Measurements from ENCODE around the gene PLAAT1. TPM values are rescaled to one million over a fixed set of nuclear protein-coding genes. Genes with fewer than 3 reads are reported as not detected.

PLAAT1 gene
- total and polyA plus RNA-seq, 10 of the 15 experiments (the other 5 are each of a cell fraction or from before 2014, with no cell fraction given), result not detected

DNA sequence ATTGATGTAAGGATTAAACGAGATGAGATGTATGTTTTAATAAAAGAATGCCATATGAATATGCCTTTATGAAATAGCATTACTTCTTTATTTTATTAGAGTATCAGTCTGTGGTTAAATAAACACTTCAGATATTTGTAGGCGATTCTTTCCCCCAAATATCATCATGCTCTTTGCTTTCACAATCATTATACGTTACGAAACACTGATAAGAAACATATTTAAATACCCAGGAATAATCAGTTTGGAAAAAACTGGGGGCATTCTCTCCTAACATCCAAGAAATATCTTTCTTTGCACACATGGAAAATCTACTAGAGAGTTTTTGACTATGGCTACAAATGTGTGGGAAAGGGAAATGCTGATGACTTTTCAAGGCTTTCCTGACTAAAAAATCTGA is 4.4 kb upstream of the PLAAT1 start:
- Histone ChIP-seq H2AFZ (ENCODE audit: control insufficient read depth, low read depth, low read length) (no peak overlapping the region), H4K20me1 (ENCODE audit: control insufficient read depth, insufficient read depth) (no peaks in the 10 kb centered on the region), H3K4me1 (ENCODE audit: control insufficient read depth, insufficient read depth, low read length) (no peaks in the 10 kb centered on the region), H3K27ac (ENCODE audit: control insufficient read depth, insufficient read depth) (no peak overlapping the region), H3K4me2 (ENCODE audit: control insufficient read depth, insufficient read depth) (no peak overlapping the region), H3K9ac (ENCODE audit: control insufficient read depth, insufficient read depth, low read length) (no peak overlapping the region), H3K79me2 (ENCODE audit: control insufficient read depth, insufficient read depth, low read length) (no peaks in the 10 kb centered on the region), H3K9me3 (replicated peaks; ENCODE audit: control insufficient read depth, insufficient read depth, low read length) (no peaks in the 10 kb centered on the region; the same call in 2 of the 3 replicates), H3K4me3 (no peak overlapping the region), H3K36me3 (ENCODE audit: control insufficient read depth in 2 of 2, insufficient read depth in 2 of 2, low read length in 1 of 2) (no peaks in the 10 kb centered on the region), H3K27me3 (replicated peaks in 1 of 2; ENCODE audit: control insufficient read depth in 2 of 2, insufficient read depth in 2 of 2, low read length in 1 of 2) (peaks cover 2% of the 10 kb centered on the region in 2 experiments; a peak in 3 of 4 replicates)
- CTCF ChIA-PET, result no interaction called here
- ATAC-seq (no peak), DNase-seq (ENCODE audit: low read depth, low spot score) (no peak), FAIRE-seq (no peak)
- intact Hi-C loops (cut with micrococcal nuclease; ENCODE audit: unreplicated experiment) (no loop called here), in situ Hi-C loops (cut with MboI) (no loop called here)
- POLR2A ChIA-PET, result no interaction called here
- no TSS peak for BruUV-seq (replicated peaks)
- SMC1A ChIA-PET (ENCODE audit: uncharacterized antibody, unreplicated experiment), result no interaction called here
- WGBS (ENCODE audit: insufficient coverage, insufficient replicate concordance, low lambda C conversion rate, missing lambda C conversion rate), result 20% methylated on average over 4 of the region's 4 CpGs
- RAD21 ChIA-PET (ENCODE audit: unreplicated experiment), result no interaction called here
- no peak for TF ChIP-seq BCL3 (IDR thresholded peaks at IDR 0.05; ENCODE audit: borderline replicate concordance, insufficient read depth, low read depth, low read length, poor library complexity, severe bottlenecking)
- TF ChIP-seq SREBF2 (IDR thresholded peaks at IDR 0.05; ENCODE audit: low read length), result no peak
- no peak for TF ChIP-seq RAD51 (IDR thresholded peaks at IDR 0.05)
- no peak for TF ChIP-seq TAF1 (IDR thresholded peaks at IDR 0.05; ENCODE audit: borderline replicate concordance, low read depth, low read length)
- no peak for TF ChIP-seq IRF5 (IDR thresholded peaks at IDR 0.05; ENCODE audit: borderline replicate concordance)
- no peak for TF ChIP-seq ZBTB33 (IDR thresholded peaks at IDR 0.05)
- no peak for TF ChIP-seq ESRRA (IDR thresholded peaks at IDR 0.05; ENCODE audit: low read length)
- no peak for TF ChIP-seq ZNF622 (IDR thresholded peaks at IDR 0.05)
- no peak for TF ChIP-seq SMARCA5 (IDR thresholded peaks at IDR 0.05)
- no peak for TF ChIP-seq NFYB (IDR thresholded peaks at IDR 0.05; ENCODE audit: insufficient read depth, low read depth, low read length)

All from GM12878 (cell line).